ENCODE results near the gene GAD2. TPM values are rescaled to one million over a fixed set of nuclear protein-coding genes. Genes with fewer than 3 reads are reported as not detected.
A peak's percentile ranks its signal among the peaks of the same experiment; 100 is the strongest.
"Not testable (repeated sequence)": the region's sequence is repeated elsewhere in the genome, so short reads cannot be mapped to it uniquely, and the experiment has no call there.

GAD2 gene
- total RNA-seq, 2 experiments from 2014 or later, result not detected

DNA sequence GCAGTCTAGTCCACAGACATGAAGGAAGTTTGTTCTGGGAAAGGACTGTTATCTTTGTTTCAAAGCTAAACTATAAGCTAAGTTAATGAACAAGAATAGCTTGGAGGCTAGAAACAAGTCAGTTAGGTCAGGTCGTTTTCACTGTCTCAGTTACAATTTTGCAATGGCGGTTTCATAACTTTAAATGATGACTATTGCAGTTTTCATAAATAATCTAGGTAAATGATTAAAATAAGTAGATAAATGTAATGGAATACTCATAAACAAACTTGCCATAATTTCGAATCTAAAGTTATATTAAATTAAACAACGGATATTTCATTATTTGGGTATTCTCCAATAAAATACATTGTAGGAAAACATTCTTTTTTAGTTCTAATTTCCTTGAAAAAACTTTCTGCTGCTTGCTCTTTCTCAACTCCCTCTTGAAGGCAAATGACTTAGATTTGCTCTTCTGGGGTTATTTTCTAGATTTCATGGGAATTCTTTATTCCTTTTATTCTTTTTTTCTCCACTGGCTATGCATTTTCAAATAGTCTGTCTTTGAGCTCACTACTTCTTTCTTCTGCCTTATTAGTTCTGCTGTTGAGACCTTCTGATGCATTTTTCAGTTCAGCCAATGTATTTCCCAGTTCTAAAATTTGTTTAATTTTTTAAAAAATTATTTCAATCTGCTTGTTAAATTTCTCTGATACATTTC lies 117.8 kb downstream of the GAD2 start:
- Mint-ChIP-seq H3K9me3 (peaks cover 4% of the 10 kb centered on the region), H3K36me3 (ENCODE audit: low read depth) (no peaks in the 10 kb centered on the region), H3K27me3 (ENCODE audit: low read depth) (no peaks in the 10 kb centered on the region), H3K4me1 (ENCODE audit: low read depth) (peaks cover 8% of the 10 kb centered on the region), H3K4me3 (no peak overlapping the region), H3K27ac (no peak overlapping the region)
- intact Hi-C loops (cut with micrococcal nuclease), result loop anchor here (2.0 kb wide), 2 partner anchors 104 to 362 kb away; partner anchors contain the start of genes APBB1IP and PDSS1
- no peak for DNase-seq
- CTCF ChIA-PET, result interaction anchor here (0.6 to 7.9 kb wide), 10 partner anchors 101 to 458 kb away, joined by 3 to 77 read pairs (median 4); no protein-coding TSS in a partner anchor

DNA sequence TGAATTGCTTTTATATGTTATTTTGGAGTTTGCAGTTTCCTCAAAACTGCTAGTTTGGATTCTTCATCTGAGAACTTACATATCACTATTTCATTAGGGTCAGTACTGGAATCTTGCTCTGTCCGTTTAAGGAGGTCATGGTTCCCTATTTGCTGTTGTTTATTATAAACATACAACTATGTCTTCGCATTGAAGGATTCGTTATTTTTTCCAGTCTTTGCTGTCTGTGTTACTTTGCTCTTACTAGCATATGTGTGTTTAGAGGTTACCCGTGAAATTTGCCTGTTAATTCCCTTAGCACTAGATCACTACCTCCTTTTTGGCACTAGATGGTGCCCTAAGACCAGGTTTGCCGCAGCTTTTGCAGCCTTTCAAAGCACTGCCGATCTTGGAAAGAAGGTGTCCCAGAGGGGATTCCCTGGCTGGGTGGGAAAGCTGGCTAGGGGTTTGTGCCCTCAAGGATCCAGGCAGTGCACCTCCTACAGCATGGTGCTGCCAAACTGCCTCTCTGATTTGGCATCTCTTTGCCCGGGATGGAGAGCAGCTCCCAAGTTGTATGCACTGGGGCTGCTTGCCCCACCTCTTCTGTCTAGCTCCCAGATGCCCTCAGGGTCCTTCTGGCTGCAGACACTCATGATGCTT lies 118.5 kb downstream of the GAD2 start:
- peak overlapping the region; percentile 48 for H3K27ac Mint-ChIP-seq
- peaks cover 8% of the 10 kb centered on the region for H3K4me1 Mint-ChIP-seq (ENCODE audit: low read depth)
- no peaks in the 10 kb centered on the region for H3K36me3 Mint-ChIP-seq (ENCODE audit: low read depth)
- CTCF ChIA-PET, result interaction anchor here (0.6 to 7.9 kb wide), 25 partner anchors 28 to 547 kb away, joined by 3 to 77 read pairs (median 4); no protein-coding TSS in a partner anchor
- intact Hi-C loops (cut with micrococcal nuclease), result loop anchor here (1.0 to 2.0 kb wide), 7 partner anchors 104 to 547 kb away; partner anchors contain the start of genes APBB1IP and PDSS1
- peaks cover 4% of the 10 kb centered on the region for H3K9me3 Mint-ChIP-seq
- no peaks in the 10 kb centered on the region for H3K27me3 Mint-ChIP-seq (ENCODE audit: low read depth)
- peak overlapping the region; percentile 71 for H3K4me3 Mint-ChIP-seq
- DNase-seq, result peak; percentile 76

DNA sequence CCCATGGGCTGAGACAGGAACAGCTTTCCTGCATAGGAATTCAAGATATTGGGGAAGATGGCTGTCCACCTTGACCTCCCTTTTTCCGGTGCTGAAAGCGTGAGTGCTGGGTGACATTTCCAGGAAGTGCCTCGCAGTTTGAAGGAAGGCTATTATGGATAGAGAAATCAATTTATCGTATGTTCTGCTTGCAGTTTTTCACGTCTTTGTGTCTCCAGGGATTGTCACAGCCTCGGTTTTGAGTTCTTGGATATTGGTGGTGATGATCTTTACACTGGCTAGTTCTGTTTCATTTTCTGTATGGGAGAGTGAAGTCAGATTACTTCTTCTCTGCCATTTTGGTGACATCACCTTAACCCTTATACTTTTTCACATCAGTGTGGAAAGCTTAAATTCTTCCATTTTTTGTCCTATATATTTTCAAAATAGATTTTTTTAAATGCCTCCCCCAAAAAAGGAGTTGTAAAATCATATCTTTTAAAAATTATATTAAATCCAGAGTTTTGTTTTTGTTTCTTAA lies 119.1 kb downstream of the GAD2 start:
- no peaks in the 10 kb centered on the region for H3K36me3 Mint-ChIP-seq (ENCODE audit: low read depth)
- intact Hi-C loops (cut with micrococcal nuclease), result loop anchor here (1.0 to 2.0 kb wide), 7 partner anchors 103 to 547 kb away; partner anchors contain the start of genes APBB1IP and PDSS1
- no peaks in the 10 kb centered on the region for H3K27me3 Mint-ChIP-seq (ENCODE audit: low read depth)
- peak overlapping the region; percentile 48 for H3K27ac Mint-ChIP-seq
- H3K4me1 Mint-ChIP-seq (ENCODE audit: low read depth), result peaks cover 8% of the 10 kb centered on the region
- CTCF ChIA-PET, result interaction anchor here (0.6 to 7.9 kb wide), 23 partner anchors 28 to 546 kb away, joined by 3 to 77 read pairs (median 3); no protein-coding TSS in a partner anchor
- H3K9me3 Mint-ChIP-seq, result peaks cover 4% of the 10 kb centered on the region
- H3K4me3 Mint-ChIP-seq, result peak overlapping the region; percentile 71
- no peak for DNase-seq

DNA sequence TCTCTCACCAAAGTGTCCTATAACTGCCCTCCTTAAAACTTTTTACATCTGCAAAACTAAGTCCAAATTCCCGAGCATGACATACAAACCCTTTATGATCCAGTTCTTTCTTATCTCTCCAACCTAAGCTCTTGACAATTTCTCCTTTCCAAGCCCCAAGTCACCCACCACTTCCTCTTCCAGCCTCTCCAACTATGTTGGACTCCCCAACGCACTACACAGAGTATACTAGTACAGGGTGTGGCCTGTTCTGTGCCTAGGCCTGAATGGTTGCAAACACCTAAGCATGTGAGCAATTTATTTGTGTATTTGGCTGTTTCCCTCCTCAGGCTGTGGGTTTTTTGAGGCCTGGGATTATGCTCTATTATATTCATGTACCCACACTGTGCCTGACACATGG lies 120.4 kb downstream of the GAD2 start:
- no peaks in the 10 kb centered on the region for H3K27me3 Mint-ChIP-seq (ENCODE audit: low read depth)
- peaks cover 4% of the 10 kb centered on the region for H3K9me3 Mint-ChIP-seq
- no peak overlapping the region for H3K4me3 Mint-ChIP-seq
- CTCF ChIA-PET, result interaction anchor here (0.7 to 7.9 kb wide), 5 partner anchors 154 to 545 kb away, joined by 3 to 77 read pairs (median 6); no protein-coding TSS in a partner anchor
- intact Hi-C loops (cut with micrococcal nuclease), result no loop called here
- H3K4me1 Mint-ChIP-seq (ENCODE audit: low read depth), result peaks cover 15% of the 10 kb centered on the region
- no peaks in the 10 kb centered on the region for H3K36me3 Mint-ChIP-seq (ENCODE audit: low read depth)
- DNase-seq, result no peak
- no peak overlapping the region for H3K27ac Mint-ChIP-seq

DNA sequence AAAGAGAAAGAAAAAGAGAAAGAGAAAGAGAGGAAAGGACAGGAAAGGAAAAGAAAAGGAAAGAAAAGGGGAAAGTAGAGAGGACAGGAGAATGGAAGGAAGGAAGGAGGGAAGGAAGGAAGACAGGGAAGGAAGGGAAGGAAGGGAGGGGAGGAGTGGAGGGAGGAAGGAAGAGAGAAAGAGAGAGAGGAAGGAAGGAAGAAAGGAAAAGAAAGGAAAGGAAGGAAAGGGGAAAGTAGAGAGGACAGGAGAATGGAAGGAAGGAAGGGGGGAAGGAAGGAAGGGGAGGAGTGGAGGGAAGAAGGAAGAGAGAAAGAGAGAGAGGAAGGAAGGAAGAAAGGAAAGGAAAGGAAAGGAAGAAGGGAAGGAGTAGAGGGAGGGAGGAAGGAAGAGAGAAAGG lies 125.1 kb downstream of the GAD2 start:
- DNase-seq, result no peak
- H3K27me3 Mint-ChIP-seq (ENCODE audit: low read depth), result no peaks in the 10 kb centered on the region
- CTCF ChIA-PET, result interaction anchor here (0.6 kb wide), 1 partner anchor 394 kb away, joined by 4 read pairs; no protein-coding TSS in a partner anchor
- H3K27ac Mint-ChIP-seq, result no peak overlapping the region
- intact Hi-C loops (cut with micrococcal nuclease), result no loop called here
- no peaks in the 10 kb centered on the region for H3K36me3 Mint-ChIP-seq (ENCODE audit: low read depth)
- no peak overlapping the region for H3K4me3 Mint-ChIP-seq
- no peaks in the 10 kb centered on the region for H3K9me3 Mint-ChIP-seq
- H3K4me1 Mint-ChIP-seq (ENCODE audit: low read depth), result peaks cover 9% of the 10 kb centered on the region

DNA sequence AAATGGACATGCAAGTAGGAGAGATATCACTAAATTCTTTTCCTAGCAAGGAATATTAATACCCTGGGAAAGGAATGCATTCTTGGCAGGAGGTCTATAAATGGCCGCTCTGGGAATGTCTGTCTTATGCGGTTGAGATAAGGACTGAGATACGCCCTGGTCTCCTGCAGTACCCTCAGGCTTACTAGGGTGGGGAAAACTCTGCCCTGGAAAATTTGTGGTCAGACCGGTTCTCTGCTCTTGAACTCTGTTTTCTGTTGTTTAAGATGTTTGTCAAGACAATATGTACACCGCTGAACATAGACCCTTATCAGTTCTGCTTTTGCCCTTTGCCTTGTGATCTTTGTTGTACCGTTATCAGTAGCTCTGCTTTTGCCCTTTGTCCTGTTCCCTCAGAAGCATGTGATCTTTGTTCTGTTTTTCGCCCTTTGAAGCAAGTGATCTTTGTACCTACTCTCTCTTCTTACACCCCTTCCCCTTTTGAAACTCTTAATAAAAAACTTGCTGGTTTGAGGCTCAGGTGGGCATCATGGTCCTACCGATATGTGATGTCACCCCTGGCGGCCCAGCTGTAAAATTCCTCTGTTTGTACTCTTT lies 132.3 kb downstream of the GAD2 start:
- H3K36me3 Mint-ChIP-seq (ENCODE audit: low read depth); H3K27ac Mint-ChIP-seq; H3K27me3 Mint-ChIP-seq (ENCODE audit: low read depth); intact Hi-C loops (cut with micrococcal nuclease); DNase-seq; H3K9me3 Mint-ChIP-seq; H3K4me1 Mint-ChIP-seq (ENCODE audit: low read depth); H3K4me3 Mint-ChIP-seq: not testable (repeated sequence)
- CTCF ChIA-PET, result interaction anchor here (0.6 kb wide), 1 partner anchor 11 kb away, joined by 4 read pairs; no protein-coding TSS in a partner anchor

Other genes starting within 250 kb of the GAD2 start
- 10 to 100 TPM; 29.4 to 30.9 TPM for gene APBB1IP, start 221.6 kb downstream of the GAD2 start, total RNA-seq